Left colon (tissue), 2 donors: Measurements from ENCODE around the gene WFIKKN1. TPM values are rescaled to one million over a fixed set of nuclear protein-coding genes. Genes with fewer than 3 reads are reported as not detected.

Experiments
- ATAC-seq: fragments of 200-7000 bp; cut with Tn5 transposase; one replicate; pipeline ENCODE4 v1.9.1; 2020; ENCODE audit warnings: mild to moderate bottlenecking, moderate library complexity
- DNase-seq, 2 donors: peaks; one replicate each; pipeline ENCODE4 v3.0.0-alpha.2; 2020
- intact Hi-C, 2 donors: fragments of 100-400 bp; cut with DNase I in 1 of 2; cut with micrococcal nuclease in 1 of 2; formaldehyde crosslinking; loops; one replicate each; pipeline versions ENCODE4 v1.11.2 to v1.14.0; 2022; cut with DNase I, micrococcal nuclease
- total RNA-seq, 2 donors: library from RNA; stranded (reverse); fragmentation: NEBNext Ultra II Directional; extraction: Animal tissue kit (Norgen Biotek cat#: 25700); gene quantifications; one replicate each; pipeline ENCODE4 v1.2.1, GENCODE V29; 2021
- donor health status: DM: no; HTN: no; CAD: no.
- donor health status: DM: yes; HTN: yes; CAD: no.

The WFIKKN1 gene
- total RNA-seq, 2 donors from 2014 or later: 0.64 to 3.6 TPM

- no peak for DNase-seq
- ATAC-seq: no peak
- intact Hi-C loops: no loop called here
Measured at GRCh38 chr16:617855-618254, 12.9 kb upstream of the WFIKKN1 start.

- intact Hi-C loops: no loop called here
- DNase-seq (no peak), ATAC-seq (no peak)
Measured at GRCh38 chr16:619476-620100, 11.2 kb upstream of the WFIKKN1 start.

GRCh38 chr16:620700-621525 is 9.9 kb upstream of the WFIKKN1 start:
- intact Hi-C loops: no loop called here
- DNase-seq (no peak), ATAC-seq (no peak)

DNA sequence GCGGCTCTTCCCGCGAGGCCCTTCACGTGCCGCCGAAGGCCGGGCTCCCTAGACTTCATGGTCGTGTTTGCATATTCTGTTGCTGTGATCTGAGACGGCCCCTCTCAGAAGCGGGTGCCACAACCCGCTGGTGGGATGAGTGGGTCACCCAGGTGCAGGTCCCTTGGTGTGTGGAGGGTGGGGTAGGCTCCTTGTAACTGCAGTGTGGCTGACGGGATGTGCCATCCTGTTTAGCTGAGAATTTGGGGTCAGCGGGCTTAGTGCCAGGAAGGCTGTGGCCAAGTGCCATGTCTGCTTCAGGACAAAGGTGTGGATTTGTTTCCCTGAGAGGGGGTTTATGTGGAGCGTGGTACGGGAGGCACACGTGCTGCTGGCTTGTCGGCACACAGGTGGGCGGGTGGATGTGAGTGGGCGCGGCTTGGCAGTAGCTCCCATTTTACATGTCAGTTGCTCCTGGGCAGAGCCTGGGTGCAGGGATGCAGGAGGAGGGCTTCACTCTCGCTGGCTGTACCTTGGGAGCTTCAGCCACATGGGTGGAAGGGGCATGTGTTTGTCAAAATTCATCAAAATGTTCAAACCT is 9.2 kb upstream of the WFIKKN1 start:
- DNase-seq (no peak), ATAC-seq (peak; percentile 26)
- intact Hi-C loops: no loop called here

DNA sequence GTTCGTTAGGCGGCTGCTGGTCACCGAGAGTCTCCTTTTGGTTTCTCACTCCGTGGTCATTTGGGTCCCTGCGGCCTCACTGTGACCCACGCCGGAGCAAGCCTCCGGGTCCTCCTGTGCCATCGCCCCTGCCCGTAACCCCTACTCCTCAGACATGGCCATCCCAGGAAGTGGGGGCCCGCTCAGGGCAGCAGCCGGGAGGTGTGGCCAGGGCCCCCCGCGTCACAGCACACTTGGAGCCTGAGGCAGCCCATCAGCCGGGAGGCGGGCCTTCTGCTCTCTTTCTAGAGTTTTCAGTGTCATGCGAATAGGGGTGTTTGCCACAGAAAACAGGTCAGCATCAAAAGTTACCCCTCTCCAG is 7.9 kb upstream of the WFIKKN1 start:
- intact Hi-C loops: no loop called here
- ATAC-seq (no peak), DNase-seq (no peak)

GRCh38 chr16:624526-625070 is 6.2 kb upstream of the WFIKKN1 start:
- intact Hi-C loops: no loop called here
- DNase-seq (no peak), ATAC-seq (no peak)

DNA sequence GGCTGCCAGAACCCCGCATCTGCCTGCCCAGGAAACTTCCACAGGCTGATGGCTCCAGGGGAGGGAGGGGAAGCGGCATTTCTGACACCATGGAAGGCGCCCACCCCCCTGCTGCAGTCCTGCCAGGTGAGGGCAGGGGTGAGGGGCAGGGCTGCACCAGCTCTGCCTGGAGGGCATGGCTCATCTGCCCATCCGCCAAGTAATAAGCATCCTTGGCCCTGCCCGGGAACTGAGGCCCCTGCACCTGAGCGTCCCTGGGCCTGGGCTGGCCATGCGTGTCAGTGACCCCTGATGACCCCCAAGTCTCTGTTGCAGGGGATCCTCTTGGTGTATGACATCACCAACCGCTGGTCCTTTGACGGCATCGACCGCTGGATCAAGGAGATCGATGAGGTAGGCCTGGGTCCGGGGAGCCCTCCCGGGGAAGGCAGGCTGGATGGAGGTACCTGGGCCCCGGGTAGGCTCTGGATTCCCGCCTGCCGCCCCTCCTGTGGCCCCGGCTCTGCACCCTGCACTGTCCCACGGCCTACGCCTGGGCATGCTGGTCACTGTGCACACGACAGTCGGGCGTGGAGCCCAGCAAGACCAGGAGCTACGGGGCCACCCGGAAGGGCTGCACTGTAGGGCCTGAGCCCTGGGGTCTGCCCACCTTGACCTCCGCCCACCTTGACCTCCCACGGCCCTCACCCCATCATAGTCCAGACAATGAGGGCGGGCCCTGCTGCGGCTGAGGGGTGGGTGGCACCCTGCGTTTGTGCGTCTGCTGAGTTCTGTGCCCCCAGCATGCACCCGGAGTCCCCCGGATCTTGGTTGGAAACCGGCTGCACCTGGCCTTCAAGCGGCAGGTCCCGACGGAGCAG is 5.4 kb upstream of the WFIKKN1 start:
- ATAC-seq (no peak), DNase-seq (no peak)
- intact Hi-C loops: no loop called here

DNA sequence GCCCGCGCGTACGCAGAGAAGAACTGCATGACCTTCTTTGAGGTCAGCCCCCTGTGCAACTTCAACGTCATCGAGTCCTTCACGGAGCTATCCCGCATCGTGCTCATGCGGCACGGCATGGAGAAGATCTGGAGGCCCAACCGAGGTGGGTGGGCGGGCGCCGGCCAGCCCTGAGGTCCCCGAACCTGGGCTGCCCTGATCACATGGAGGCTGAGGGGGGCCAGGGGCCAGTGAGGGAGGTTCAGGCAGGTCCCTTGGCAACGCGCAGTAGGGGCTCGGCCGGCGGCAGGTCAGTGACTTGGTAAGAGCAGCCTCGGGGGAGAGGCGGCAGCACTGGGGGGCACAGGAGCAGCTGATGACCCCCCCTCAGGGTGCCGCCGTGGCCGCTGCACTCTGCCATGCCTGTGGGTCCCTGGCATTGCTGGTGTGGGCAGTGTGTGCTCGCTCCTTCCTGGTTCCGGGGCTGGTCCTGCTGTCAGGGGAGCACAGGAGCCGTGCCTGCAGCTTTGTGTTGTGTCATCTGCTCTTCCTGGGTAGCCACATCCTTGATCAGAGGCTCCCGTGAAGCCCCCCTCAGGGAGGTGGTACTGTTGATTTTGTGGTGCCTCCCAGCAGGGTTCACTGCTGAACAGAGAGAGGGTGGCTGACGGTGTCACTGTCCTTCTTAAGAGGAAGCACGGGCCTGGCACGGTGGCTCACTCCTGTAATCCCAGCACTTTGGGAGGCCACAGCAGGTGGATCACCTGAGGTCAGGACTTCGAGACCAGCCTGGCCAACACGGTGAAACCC is 4.6 kb upstream of the WFIKKN1 start:
- no peak for DNase-seq
- no peak for ATAC-seq
- intact Hi-C loops: no loop called here

- DNase-seq (no peak), ATAC-seq (no peak)
- intact Hi-C loops: no loop called here
Measured at GRCh38 chr16:626787-627453, 3.9 kb upstream of the WFIKKN1 start.

- ATAC-seq (peak; percentile 12), DNase-seq (no peak)
- intact Hi-C loops: no loop called here
Measured at GRCh38 chr16:627454-628239, 3.1 kb upstream of the WFIKKN1 start.

DNA sequence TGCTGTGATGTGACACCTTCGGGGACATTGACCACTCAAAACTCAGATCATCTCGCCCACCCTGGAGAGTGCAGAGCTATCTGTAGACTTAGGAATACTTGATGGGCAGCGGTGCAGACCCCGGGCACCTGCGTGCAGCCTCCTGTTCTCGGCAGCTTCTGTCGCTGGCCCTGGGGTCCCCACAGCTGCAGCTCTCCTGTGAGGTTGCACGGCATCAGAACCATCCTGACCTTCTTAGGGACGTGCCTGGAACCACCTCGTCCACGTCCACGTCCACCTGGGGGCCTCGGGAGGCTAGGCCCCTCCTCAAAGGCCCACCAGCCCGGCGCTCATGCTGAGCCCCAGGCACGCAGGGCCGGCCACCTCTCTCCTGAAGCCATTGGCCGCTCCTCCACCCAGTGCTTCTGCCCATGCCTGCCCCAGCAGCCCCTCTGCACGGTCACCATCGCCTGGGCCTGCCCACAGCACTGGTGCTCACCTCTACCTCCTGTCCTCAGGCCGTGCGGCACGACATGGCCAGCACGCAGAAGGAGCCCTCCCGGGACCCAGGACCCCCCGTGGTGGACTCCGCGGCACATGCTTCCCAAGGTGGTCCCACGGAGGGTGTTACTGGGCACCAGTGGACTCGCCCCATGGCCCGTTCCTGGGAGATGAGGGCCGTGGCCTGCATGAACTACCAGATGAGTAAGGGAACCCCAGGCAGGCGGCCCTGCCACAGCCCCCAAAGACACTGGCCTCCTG is 2.3 kb upstream of the WFIKKN1 start:
- intact Hi-C loops: no loop called here
- DNase-seq (no peak), ATAC-seq (no peak)

GRCh38 chr16:629185-629832 is 1.5 kb upstream of the WFIKKN1 start:
- DNase-seq (no peak), ATAC-seq (no peak)
- intact Hi-C loops: no loop called here

DNA sequence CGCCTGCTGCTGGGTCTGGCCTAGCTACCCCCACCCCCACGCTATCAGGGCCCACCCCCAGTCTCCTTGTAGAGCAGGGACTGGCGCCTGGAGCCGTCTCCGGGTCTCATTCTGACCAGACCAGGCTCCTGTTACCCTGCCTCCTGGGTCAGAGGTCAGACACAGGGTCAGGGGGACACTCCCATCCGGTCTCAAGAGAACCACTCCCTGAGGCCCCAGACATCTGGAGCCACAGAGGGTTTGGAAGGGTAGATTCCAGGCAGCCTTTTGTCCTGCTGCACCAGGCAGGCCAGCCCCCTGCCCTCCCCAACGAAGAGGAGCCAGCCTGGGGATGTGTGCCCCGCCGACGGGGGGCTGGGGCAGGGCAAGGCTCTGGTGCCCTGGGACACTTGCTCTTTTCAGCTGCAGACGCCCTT is 944 bp upstream of the WFIKKN1 start:
- ATAC-seq (peak; percentile 8), DNase-seq (no peak)
- intact Hi-C loops: no loop called here

GRCh38 chr16:630249-630814 is 453 bp upstream of the WFIKKN1 start:
- intact Hi-C loops: no loop called here
- peak; percentile 18 for ATAC-seq
- DNase-seq: no peak

DNA sequence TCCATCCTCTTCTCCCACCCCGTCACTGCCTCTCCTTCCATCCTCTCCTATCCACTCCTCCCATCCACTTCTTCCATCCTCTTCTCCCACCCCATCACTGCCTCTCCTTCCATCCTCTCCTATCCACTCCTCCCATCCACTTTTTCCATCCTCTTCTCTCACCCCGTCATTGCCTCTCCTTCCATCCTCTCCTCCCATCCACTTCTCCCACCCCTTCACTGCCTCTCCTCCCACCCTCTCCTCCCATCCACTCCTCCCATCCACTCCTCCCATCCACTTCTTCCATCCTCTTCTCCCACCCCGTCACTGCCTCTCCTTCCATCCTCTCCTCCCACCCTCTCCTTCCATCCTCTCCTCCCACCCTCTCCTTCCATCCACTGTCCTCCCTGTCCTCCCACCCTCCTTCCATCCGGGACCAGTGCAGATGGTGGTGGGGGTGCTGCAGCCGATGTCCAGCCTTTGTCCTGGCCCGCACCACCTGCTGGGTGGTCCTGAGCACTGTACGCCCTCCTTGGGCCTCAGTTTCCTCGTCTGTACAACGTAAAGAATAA is 1.1 kb downstream of the WFIKKN1 start:
- ATAC-seq: no peak
- DNase-seq: no peak
- intact Hi-C loops: no loop called here
